AG09319 (cell line): ENCODE measurements around the gene AFG1L.

Source experiments
- DNase-seq: peaks from one replicate; pipeline ENCODE4 v3.0.0-alpha.2; 2010; ENCODE audit warnings: low read depth; ENCODE audit errors: extremely low read depth
- TF ChIP-seq, protein P1 (sequence below): IDR thresholded peaks from 2 replicates; pipeline ENCODE4 v1.5.1; 2011; ENCODE audit warnings: low read depth, mild to moderate bottlenecking, inconsistent platforms, low read length, moderate library complexity

AFG1L gene

DNA sequence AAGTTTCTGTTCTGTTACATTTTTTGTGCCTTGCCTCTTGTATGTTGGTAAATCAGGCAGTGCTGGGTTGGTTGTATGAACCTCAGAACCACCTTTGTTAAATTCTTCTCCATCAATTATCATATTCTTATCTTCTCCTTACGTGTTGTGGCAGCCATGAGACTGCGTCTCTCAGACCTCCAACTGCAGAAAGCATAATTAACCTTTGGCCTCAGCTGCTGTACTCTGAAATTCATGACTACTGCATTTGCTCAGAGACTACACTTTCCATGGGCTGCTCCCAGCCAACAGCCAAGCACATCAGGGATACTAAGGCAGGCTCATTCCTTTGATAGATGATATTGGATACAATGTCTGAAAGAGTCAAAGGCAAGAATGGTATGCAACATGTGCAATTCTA lies 18.9 kb upstream of the AFG1L start:
- TF ChIP-seq, protein P1, sequence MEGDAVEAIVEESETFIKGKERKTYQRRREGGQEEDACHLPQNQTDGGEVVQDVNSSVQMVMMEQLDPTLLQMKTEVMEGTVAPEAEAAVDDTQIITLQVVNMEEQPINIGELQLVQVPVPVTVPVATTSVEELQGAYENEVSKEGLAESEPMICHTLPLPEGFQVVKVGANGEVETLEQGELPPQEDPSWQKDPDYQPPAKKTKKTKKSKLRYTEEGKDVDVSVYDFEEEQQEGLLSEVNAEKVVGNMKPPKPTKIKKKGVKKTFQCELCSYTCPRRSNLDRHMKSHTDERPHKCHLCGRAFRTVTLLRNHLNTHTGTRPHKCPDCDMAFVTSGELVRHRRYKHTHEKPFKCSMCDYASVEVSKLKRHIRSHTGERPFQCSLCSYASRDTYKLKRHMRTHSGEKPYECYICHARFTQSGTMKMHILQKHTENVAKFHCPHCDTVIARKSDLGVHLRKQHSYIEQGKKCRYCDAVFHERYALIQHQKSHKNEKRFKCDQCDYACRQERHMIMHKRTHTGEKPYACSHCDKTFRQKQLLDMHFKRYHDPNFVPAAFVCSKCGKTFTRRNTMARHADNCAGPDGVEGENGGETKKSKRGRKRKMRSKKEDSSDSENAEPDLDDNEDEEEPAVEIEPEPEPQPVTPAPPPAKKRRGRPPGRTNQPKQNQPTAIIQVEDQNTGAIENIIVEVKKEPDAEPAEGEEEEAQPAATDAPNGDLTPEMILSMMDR: no peak
- no peak for DNase-seq

DNA sequence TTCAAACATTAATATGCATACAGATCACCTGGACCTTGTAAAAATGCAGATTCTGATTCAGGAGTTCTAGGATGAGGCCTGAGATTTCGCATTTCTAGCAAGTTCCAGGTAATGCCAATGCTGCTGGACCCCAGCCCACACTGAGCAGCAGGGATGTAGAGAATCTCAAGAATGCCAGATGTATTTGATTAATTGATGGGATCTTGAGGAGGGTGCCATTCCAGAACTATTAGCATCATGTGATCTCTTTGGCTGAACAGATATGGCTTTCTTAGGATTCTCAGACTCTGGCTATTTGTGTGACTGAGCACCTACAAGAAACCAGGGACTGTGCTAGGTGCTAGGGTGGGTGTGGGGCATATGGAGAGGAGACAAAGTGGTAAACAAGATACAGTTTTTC lies 17.6 kb upstream of the AFG1L start:
- no peak for DNase-seq
- TF ChIP-seq, protein P1: no peak

DNA sequence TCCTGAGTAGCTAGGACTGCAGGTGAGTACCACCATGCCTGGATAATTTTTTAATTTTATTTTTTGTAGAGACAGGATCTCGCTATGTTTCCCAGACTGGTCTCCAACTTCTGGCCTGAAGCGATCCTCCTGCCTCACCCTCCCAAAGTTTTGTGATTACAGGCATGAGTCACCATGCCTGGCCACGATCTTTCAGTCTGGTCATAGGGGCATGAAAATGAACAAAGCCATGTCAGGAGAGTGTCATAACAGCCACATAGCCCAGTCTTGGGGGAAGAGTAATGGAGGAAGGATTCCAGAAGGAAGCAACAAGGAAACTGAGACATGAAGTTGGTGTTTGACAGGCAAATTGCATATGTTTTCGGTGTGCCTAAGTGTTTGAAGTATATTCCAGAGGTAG lies 17.0 kb upstream of the AFG1L start:
- no peak for DNase-seq
- TF ChIP-seq, protein P1: no peak

DNA sequence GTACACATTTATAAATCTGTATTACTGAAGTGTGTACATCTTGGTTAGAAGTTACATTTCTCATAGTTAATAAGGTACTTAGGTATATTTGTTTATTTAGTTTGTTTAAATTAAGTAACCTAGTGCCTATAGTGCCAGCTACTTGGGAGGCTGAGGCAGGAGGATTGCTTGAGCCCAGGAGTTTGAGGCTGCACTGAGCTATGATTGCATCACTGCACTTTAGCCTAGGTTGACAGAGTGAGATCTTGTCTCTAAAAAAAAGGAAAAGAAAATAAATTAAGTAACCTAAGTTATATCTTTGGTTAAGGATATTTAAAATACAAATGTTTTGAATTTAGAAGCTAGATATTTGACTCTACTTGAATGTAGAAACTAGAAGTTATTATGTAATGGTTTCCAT lies 9.5 kb upstream of the AFG1L start:
- no peak for DNase-seq
- TF ChIP-seq, protein P1: no peak

DNA sequence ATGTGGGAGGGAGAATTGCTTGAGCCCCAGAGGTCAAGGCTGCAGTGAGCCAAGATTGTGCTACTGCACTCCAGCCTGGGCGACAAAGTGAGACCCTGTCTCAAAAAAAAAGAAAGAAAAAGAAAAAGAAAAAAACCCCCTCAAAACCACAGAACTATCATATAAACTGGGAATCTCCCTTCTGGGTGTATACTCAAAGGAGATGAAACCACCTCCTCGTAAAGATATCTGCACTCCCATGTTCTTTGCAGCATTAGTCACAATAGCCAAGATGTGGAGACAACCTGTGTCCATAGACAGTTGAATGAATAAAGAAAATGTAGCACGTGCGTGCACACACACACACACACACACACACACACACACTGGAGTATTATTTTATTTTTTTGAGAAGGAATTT lies 8.5 kb upstream of the AFG1L start:
- no peak for DNase-seq
- TF ChIP-seq, protein P1: no peak

DNA sequence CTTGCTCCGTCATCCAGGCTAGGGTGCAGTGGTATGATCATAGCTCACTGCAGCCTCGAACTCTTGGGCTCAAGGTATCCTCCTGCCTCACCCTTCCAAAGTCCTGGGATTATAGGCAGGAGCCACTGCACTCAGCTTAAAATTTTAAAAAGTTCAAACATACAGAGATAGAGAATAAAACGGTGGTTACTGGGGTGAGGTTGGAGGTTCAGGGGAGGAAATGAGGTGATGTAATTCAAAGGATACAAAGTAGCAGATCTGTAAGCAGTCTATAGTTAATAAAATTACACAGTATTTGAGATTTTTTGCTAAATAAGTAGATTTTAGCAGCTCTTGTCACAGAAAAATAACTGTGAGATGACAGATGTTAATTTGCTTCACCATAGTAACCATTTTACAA lies 7.5 kb upstream of the AFG1L start:
- TF ChIP-seq, protein P1: no peak
- DNase-seq: no peak

DNA sequence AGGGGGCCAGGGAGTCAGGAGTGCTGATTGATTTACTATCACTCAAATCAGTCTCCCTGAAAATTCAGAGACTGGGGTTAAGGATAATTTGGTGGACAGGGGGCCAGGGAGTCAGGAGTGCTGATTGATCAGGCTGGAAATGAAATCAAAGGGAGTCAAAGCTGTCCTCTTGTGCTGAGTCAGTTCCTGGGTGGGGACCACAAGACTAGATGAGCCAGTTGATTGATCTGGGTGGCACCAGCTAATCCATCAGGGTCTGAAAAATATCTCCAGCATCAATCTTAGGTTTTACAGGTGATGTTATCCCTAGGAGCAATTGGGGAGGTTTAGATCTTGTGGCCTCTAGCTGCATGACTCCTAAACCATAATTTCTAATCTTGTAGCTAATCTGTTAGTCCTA lies 6.1 kb upstream of the AFG1L start:
- no peak for DNase-seq
- TF ChIP-seq, protein P1: no peak
